ENCODE measurements around the gene SAMD9L.

SAMD9L gene

GRCh38 chr7:93179173-93179572 is 31.0 kb upstream of the SAMD9L start:
- TF ChIP-seq ZFP30 (CRISPR knock-in tag; IDR thresholded peaks at IDR 0.05): no peak
- no peak for TF ChIP-seq ZNF8 (CRISPR knock-in tag; IDR thresholded peaks at IDR 0.05)
- no peak for TF ChIP-seq PPARA (CRISPR knock-in tag; IDR thresholded peaks at IDR 0.05; ENCODE audit: borderline replicate concordance)
- TF ChIP-seq SNAI2 (CRISPR knock-in tag; IDR thresholded peaks at IDR 0.05): no peak
- TF ChIP-seq ESRRG (CRISPR knock-in tag; IDR thresholded peaks at IDR 0.05): no peak
- TF ChIP-seq TSHZ2 (CRISPR knock-in tag; IDR thresholded peaks at IDR 0.05): no peak
- no peak for TF ChIP-seq ZNF565 (CRISPR knock-in tag; conservative IDR thresholded peaks at IDR 0.05; ENCODE audit: low read depth)
- no peak for TF ChIP-seq PATZ1 (CRISPR knock-in tag; IDR thresholded peaks at IDR 0.05; ENCODE audit: borderline replicate concordance)
- no peak for TF ChIP-seq ARNTL (CRISPR knock-in tag; IDR thresholded peaks at IDR 0.05; ENCODE audit: borderline replicate concordance, low read depth)
- TF ChIP-seq ZNF70 (CRISPR knock-in tag; IDR thresholded peaks at IDR 0.05): no peak
- TF ChIP-seq ZFP3 (CRISPR knock-in tag; IDR thresholded peaks at IDR 0.05): no peak
- TF ChIP-seq CSRNP3 (CRISPR knock-in tag; IDR thresholded peaks at IDR 0.05): no peak
- ATAC-seq: no peak

- ATAC-seq: peak; percentile 73
- TF ChIP-seq TCF4 (CRISPR knock-in tag; IDR thresholded peaks at IDR 0.05; ENCODE audit: borderline replicate concordance) (no peak), ESRRG (CRISPR knock-in tag; IDR thresholded peaks at IDR 0.05) (no peak), ARNTL (CRISPR knock-in tag; IDR thresholded peaks at IDR 0.05; ENCODE audit: borderline replicate concordance, low read depth) (no peak), ZNF8 (CRISPR knock-in tag; IDR thresholded peaks at IDR 0.05) (no peak), POU6F1 (CRISPR knock-in tag; IDR thresholded peaks at IDR 0.05; ENCODE audit: borderline replicate concordance, low read depth) (no peak), ZFP3 (CRISPR knock-in tag; IDR thresholded peaks at IDR 0.05) (no peak), BACH2 (CRISPR knock-in tag; IDR thresholded peaks at IDR 0.05; ENCODE audit: borderline replicate concordance) (no peak), TOX (CRISPR knock-in tag; IDR thresholded peaks at IDR 0.05; ENCODE audit: borderline replicate concordance) (no peak), OSR1 (CRISPR knock-in tag; IDR thresholded peaks at IDR 0.05) (no peak), PATZ1 (CRISPR knock-in tag; IDR thresholded peaks at IDR 0.05; ENCODE audit: borderline replicate concordance) (no peak), ZNF70 (CRISPR knock-in tag; IDR thresholded peaks at IDR 0.05) (no peak), TSHZ2 (CRISPR knock-in tag; IDR thresholded peaks at IDR 0.05) (no peak), ZFP30 (CRISPR knock-in tag; IDR thresholded peaks at IDR 0.05) (no peak), SNAI2 (CRISPR knock-in tag; IDR thresholded peaks at IDR 0.05) (no peak), GLIS3 (CRISPR knock-in tag; IDR thresholded peaks at IDR 0.05) (no peak), CSDC2 (CRISPR knock-in tag; IDR thresholded peaks at IDR 0.05) (no peak), ZC3H10 (CRISPR knock-in tag; IDR thresholded peaks at IDR 0.05) (no peak), CREB5 (CRISPR knock-in tag; IDR thresholded peaks at IDR 0.05; ENCODE audit: low read depth) (no peak)
Observed at GRCh38 chr7:93178213-93178612, 30.0 kb upstream of the SAMD9L start.
